ENCODE measurements around the gene NPAS3.

NPAS3 gene

DNA sequence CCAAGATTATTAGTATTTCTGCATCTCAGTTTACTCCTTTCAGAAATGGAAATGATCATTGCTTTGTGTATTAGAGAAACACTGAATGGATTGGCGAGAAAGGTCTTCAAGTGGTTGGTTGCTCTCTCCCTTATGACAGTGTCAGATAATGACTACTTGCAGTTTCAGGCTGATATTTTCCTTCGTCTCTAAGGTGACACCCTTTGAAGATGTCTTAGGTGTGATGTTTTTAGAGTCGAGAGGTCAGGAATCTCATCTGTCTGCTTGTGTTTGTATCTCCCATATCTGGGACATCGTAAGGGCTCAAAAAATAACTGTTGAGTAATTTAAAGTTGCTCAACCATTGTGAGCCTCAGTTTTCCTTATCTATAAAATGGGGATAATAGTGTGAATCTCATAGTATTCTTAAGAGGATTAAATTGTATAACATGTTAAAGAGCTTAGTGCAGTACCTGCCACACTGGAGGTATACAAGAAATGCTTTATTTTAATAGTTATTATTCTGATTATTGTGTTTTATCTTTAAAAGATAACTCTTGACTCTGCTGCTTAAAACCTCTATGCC lies 40.1 kb downstream of the NPAS3 start:
- DNase-seq (ENCODE audit: low spot score), result no peak
- CTCF ChIA-PET, result interaction anchor here (0.7 kb wide), 1 partner anchor 1595 kb away, joined by 3 read pairs; no protein-coding TSS in a partner anchor
- H3K27ac ChIP-seq, result no peak overlapping the region
- TF ChIP-seq, protein P1, sequence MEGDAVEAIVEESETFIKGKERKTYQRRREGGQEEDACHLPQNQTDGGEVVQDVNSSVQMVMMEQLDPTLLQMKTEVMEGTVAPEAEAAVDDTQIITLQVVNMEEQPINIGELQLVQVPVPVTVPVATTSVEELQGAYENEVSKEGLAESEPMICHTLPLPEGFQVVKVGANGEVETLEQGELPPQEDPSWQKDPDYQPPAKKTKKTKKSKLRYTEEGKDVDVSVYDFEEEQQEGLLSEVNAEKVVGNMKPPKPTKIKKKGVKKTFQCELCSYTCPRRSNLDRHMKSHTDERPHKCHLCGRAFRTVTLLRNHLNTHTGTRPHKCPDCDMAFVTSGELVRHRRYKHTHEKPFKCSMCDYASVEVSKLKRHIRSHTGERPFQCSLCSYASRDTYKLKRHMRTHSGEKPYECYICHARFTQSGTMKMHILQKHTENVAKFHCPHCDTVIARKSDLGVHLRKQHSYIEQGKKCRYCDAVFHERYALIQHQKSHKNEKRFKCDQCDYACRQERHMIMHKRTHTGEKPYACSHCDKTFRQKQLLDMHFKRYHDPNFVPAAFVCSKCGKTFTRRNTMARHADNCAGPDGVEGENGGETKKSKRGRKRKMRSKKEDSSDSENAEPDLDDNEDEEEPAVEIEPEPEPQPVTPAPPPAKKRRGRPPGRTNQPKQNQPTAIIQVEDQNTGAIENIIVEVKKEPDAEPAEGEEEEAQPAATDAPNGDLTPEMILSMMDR (conservative IDR thresholded peaks at IDR 0.05; ENCODE audit: low read depth), result no peak
- POLR2A ChIA-PET (ENCODE audit: low non-redundant PET), result no interaction called here

DNA sequence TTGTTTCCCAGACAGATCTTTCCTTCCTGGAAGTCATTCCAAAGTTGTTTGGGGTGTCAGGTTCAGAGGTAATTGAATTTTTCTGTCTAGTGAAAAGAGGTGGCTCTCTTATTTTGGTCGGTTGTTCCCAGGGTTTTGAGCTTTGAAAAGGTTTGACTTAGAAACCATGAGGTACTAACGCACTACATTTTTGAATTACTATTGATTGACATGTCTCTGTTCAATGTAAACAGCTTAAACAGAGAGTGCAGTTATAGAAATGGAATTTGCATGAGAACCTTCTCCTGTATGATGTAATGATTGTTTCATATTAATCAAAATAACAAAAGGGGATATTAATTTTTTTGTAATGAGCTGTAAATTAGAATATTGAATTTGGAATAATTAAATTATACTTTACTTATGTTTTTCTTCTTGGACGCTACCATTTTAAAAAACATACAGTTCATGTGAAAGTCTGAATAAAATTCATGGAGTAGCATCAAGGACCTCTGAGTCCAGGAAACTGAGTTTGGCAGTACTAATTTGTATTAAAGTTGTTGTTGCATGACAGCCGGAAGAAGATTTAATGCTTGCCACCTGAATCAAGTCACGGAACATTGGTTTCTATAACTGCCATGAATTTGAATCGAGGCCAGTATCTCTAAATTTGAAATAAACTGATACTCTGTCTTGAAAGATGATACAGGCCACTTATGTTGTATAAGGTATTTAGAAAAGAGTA lies 41.7 kb downstream of the NPAS3 start:
- TF ChIP-seq, protein P1 (conservative IDR thresholded peaks at IDR 0.05; ENCODE audit: low read depth), result no peak
- DNase-seq (ENCODE audit: low spot score), result no peak
- no peak overlapping the region for H3K27ac ChIP-seq
- CTCF ChIA-PET, result no interaction called here
- POLR2A ChIA-PET (ENCODE audit: low non-redundant PET), result no interaction called here

DNA sequence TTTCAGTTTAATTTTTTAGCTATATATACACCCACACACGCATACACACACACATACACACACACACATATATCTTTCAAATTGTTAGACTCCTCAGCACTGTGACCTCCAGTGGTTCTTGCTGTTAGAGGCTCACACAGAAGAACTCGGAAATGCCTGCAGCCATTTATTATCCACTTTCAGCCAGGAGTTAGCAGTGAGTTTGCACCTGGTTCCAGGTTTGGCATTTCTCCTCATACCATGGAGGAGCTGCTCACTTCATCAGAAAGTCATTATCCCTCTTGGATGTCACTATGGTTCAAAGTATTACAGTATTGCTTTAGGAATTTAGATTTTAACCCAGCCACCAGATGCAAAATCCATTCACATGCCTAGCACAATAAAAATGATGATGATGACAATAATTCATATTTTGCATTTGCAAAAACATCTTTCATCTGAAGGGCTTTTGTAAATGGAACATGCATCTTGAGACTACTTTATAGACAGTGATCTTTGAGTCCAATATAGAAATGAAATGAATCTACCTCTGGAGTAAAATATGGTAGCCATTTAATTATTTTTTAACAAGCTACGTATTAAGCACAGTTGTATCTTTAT lies 42.3 kb downstream of the NPAS3 start:
- no peak for DNase-seq (ENCODE audit: low spot score)
- ChIA-PET CTCF (no interaction called here), POLR2A (ENCODE audit: low non-redundant PET) (no interaction called here)
- TF ChIP-seq, protein P1 (conservative IDR thresholded peaks at IDR 0.05; ENCODE audit: low read depth), result no peak
- H3K27ac ChIP-seq, result no peak overlapping the region

DNA sequence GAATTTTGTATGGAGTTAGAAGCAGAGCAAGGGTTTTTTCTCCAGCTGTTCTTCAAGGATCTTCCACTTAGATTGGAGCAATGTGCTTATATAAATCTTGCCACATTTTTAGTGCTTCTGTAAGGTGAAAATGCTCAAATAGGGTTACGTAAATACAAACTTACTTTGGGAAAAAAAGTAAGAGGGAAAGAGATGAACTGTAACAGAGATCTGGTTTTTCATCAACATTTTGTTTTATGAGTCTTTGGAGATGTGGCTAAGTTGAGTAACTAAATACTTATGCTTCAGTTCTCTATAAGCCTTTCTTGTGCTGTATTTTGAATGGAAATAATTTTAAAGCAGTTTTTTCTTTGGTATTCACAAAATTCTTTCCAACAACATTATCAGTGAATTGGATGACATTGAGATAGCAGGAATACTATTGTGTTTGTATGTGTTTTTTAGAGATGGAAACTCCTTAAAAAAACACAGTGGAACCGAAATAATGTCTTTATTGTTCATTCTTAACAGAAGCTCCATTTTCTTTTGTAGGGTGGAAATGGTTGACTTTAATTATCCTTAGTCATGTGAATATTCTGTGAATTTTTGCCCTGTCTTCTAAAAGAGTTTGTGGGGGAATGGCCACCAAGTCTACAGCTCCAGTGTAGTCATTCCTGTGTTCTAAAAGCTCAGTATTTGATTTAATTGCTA lies 45.7 kb downstream of the NPAS3 start:
- CTCF ChIA-PET, result no interaction called here
- TF ChIP-seq, protein P1 (conservative IDR thresholded peaks at IDR 0.05; ENCODE audit: low read depth), result no peak
- no peak overlapping the region for H3K27ac ChIP-seq
- no peak for DNase-seq (ENCODE audit: low spot score)
- POLR2A ChIA-PET (ENCODE audit: low non-redundant PET), result no interaction called here

DNA sequence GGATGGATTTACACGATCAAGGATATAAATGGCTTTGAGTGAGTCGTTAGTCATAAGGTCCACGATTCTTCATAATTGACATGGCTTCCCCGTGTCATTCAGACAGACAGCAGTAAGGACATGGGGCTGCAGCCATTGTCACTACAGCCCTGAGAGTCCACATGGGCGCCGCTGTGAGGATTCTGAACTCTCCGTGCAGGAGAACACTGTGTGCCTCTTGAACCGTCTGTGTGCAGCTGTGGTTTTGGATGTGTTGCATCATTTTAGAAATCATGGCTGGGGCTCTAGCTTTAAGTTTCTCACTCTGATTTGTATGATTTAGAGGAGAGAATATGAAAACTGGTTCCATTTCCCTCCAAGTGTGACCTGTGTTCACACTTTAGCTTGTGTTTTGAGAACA lies 47.2 kb downstream of the NPAS3 start:
- TF ChIP-seq, protein P1 (conservative IDR thresholded peaks at IDR 0.05; ENCODE audit: low read depth), result no peak
- POLR2A ChIA-PET (ENCODE audit: low non-redundant PET), result no interaction called here
- CTCF ChIA-PET, result no interaction called here
- no peak overlapping the region for H3K27ac ChIP-seq
- no peak for DNase-seq (ENCODE audit: low spot score)

DNA sequence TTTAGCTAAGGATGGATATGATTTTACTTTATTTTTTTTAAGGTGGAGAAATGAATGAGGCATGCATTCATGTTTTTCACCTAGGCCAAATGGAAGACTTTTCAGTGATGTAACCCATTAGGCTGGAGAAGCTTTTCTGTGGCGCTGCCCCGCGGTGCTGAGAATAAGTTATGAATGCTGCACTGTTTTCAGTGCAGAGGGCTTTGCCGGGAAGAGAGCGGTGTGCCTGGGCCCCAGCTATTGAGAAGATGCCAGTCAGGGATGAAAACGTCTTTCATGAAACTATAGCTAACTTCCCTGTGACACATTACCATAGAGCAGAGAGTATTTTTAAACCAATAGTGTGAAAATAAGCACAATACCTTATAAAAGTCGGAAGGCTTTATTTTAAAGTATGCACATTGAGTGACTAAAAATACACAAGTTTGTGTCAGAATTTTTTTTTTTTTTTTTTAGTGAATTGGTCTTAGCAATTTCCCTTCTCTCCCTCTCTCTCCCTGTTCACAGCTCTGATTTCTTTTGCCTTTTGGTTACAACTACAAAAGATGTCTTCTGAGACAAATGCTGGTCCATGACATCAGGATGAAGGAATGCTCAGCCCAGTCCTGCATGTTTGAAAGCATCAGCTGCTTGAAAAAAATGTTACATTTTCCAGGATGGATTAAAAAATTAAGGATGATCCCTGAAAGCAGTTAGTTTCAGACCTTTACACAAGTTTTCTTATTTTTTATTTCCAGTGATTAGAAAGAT lies 48.3 kb downstream of the NPAS3 start:
- no peak overlapping the region for H3K27ac ChIP-seq
- TF ChIP-seq, protein P1 (conservative IDR thresholded peaks at IDR 0.05; ENCODE audit: low read depth), result no peak
- no peak for DNase-seq (ENCODE audit: low spot score)
- ChIA-PET CTCF (interaction anchor here (0.6 kb wide), 1 partner anchor 1338 kb away, joined by 4 read pairs; no protein-coding TSS in a partner anchor), POLR2A (ENCODE audit: low non-redundant PET) (no interaction called here)

Data from RWPE1 (cell line).